HG02981 (cell line): ENCODE data around the gene COG5.
"Not testable (repeated sequence)": the region's sequence is repeated elsewhere in the genome, so short reads cannot be mapped to it uniquely, and the experiment has no call there.

ENCODE experiments used
- ATAC-seq: cut with Tn5 transposase; IDR thresholded peaks from one replicate; pipeline ENCODE4 v1.9.1; 2021; ENCODE audit warnings: mild to moderate bottlenecking, moderate library complexity; ENCODE audit not compliant: unreplicated experiment

COG5 gene

DNA sequence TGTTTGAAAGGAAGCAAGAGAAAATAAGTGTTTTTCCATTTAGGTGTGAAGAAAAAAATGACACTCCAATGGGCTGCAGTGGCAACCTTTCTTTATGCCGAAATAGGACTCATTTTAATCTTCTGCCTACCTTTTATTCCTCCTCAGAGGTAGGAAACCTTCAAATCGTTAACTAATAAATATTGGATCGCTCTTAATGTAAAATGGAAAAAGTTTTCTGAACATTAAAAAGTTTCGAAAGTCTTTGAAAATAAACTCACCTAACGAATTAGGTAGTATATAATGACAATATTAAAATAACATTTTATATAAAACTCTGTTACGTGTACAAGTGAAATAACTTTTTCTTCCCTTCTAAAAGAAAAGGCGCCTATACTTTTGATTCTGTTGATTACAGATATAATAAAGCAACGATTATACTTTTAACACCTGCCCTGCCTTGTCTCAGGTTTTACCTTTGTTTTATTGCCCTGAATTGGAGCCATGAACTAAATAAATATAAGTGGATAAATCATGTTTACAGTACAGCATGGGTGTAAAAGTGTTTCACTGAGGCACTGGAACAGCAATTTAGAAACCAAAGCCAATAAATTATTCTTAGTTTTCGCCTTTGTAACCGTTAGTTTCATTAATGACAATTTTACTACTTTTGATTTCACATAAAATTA, 17.1 kb upstream of the COG5 start:
- no peak for ATAC-seq

GRCh38 chr7:107579885-107580715, 16.4 kb upstream of the COG5 start, which contains the start of gene BCAP29:
Gene BCAP29 (plus strand): TSS chr7:107580246. CDS start chr7:107580773, 527 bp downstream.
- peak; percentile 88 for ATAC-seq

DNA sequence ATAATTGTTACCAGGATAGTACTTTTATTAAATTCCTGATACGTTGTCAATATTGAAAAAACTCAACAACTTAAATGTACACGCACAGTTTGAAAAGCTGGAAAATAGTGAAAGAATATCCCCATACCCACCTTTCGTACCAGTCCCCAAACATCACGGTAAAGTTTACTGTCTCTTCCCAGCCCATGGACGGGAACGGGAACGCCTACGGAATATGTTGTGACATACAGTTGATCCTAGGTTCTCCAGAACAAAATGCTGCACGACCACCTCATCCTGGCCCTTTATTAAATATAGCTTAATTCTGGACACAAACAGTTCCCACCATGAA, 15.8 kb upstream of the COG5 start:
- ATAC-seq, result no peak

GRCh38 chr7:107573537-107573936, 9.8 kb upstream of the COG5 start:
- no peak for ATAC-seq

DNA sequence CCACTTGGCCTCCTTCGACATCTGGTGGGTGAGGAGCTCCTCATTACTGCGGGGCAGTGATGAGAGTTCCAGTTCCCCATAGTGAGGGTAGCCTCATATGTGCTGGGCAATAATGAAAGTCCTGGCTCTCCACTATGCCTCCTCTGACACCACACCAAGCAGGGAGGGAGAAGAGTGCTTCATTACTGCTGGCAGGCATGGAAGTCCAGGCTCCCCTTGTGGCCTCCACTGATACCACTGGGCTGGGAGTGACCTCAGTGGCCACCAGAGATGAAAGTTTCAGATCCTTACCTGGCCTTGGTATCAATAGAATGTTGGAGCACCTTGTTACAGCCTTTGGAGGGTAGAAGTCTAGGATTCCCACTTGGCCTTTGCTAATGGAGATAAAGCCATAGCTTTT, 6.6 kb upstream of the COG5 start:
- ATAC-seq, result no peak

GRCh38 chr7:107564553-107565298, 1.0 kb upstream of the COG5 start:
- no peak for ATAC-seq

DNA sequence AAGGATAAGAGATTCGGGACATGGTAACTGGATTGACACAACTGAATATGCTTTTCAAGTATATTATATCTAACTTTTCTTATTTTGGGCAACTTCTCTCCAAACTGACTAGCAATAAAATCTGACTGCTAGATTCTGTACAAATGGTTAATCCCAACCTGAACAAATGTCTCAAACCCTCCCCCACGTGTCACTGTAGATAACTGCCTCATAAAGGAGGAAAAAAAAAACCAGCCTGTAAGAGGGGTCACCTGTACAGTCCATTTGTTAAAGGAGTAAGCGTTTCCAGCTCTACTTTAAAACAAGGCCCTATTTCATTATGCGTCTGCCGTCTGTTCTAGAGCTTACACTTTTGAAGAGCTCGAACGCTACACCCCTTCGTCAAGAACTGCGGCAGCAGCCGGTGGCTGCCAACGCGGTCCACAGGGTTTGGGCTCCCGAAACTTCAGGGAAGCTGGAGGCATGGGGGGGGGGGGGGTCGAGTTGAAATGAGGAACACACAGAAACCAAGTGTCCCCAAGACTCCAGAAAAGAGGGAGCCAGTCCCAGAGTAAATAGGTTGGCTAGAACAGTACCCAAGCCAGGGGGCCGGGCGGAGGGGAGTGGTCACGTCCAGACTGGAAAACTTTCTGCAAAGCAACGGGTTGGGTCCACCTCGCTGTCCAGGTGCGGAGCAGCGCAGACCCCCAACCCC, 492 bp downstream of the COG5 start:
- ATAC-seq, result peak; percentile 42

GRCh38 chr7:107560898-107561516, 2.7 kb downstream of the COG5 start:
- ATAC-seq, result no peak

DNA sequence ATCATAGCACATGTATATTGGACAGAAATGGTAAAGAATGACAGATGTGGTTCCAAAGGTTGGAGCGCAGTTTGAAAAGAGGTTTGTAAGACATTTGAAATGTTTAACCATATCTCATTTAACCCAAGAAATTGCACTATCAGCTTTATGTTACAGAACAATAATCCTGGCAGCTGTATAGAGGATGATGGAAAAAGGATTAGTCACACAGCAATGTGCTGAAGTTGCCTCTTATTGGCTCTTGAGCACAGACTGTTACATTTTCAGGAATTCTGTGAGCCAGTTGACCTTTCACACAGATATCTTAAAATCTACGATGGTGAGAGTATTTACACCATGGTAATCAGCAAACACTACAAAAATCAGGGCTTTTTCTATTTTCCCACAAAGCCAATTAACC, 3.9 kb downstream of the COG5 start:
- no peak for ATAC-seq

- no peak for ATAC-seq
Observed at GRCh38 chr7:107555893-107556292, 7.8 kb downstream of the COG5 start.

DNA sequence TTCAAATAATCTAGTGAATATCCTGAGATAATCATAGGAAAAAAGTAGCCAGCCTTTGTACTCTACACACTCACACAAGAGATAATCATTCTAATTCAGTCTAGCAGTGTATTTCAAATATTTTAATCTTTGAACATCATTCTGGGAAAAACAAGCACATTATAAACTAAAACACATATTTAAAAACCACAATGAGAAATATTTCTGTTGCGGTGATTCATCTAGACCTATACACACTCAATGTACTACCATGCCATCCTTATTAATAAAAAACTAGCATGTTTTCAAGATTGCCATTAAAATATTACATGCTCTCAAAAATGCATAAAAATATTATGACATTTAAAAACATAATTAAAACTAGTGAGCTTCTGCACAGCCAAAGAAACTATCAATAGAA, 11.8 kb downstream of the COG5 start:
- ATAC-seq, result no peak

DNA sequence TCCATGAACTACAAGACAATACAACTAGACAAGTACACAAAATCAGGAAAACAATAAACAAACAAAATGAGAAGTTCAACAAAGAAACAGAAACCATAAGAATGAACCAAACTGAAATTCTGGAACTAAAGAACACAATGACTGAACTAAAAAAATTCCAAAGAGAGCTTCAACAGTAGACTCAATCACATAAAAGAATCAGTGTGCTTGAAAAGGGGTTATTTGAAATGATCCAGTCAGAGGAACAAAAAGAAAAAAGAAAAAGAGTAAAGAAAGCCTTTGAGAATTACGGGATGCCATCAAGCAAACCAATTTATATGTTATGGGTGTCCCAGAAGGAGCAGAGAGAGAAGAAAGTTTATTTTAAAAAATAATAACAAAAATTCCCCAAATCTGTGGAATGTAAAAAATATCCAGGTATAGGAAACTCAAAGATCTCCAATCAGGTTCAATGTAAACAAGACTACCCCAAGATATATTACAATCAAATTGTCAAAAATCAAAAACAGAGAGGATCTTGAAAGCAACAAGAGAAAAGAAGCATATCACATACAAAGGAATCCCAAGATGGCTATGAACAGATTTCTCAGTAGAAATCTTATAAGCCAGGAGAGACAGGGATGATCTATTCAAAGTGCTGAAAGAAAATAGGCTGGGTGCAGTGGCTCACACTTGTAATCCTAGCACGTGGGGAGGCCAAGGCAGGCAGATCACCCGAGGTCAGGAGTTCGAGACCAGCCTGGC, 18.7 kb downstream of the COG5 start:
- no peak for ATAC-seq

GRCh38 chr7:107543338-107543993, 20.3 kb downstream of the COG5 start:
- ATAC-seq, result no peak

DNA sequence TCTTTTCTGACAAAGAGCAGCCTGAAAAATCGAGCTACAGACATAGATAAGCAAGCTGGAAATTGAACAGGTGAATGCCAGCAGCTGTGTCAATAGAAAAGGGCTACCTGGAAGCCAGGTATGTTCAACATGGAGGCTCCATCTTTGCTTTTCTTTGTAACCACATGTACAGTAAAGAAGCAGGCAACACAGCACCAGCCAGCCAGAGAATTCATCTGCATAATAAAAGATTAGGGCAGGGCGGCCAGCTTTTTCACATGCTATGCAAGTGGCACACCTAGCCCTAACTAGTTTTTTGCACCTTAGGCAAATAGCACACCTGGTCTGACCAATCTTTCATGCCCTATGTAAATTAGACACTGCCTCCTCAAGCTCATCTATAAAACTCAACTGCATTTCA, 25.7 kb downstream of the COG5 start:
- ATAC-seq, result no peak

DNA sequence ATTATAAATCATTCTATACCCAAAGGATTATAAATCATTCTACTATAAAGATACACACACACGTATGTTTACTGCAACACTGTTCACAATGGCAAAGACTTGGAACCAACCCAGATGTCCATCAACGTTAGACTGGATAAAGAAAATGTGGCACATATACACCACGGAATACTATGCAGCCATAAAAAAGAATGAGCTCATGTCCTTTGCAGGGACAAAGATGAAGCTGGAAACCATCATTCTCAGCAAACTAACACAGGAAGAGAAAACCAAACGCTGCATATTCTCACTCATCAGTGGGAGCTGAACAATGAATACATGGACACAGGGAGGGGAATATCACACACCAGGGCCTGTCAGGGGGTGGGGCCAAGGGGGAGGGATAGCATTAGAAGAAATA, 26.5 kb downstream of the COG5 start:
- not testable (repeated sequence) for ATAC-seq

- ATAC-seq, result no peak
Observed at GRCh38 chr7:107534139-107534538, 29.6 kb downstream of the COG5 start.

- ATAC-seq, result no peak
Observed at GRCh38 chr7:107530751-107531150, 33.0 kb downstream of the COG5 start.

DNA sequence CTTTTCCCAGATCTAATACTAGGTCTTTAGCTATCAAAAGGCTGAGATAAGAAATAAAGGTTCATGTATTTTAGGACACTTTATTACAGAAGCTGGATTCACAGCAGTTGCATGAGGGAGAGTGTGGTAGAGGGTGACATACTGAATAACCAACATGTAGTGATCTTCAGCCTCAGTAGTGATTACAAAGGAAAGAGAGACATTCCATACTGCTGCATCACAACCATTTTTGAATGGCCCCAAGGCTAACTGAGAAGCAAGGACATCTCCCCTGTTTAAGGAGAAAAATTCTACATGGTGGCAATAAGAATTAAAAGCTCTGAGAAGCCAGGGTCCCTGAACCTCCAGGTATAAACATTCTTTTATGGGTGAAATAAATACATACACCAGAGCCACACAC, 35.3 kb downstream of the COG5 start:
- no peak for ATAC-seq

GRCh38 chr7:107527196-107527595, 36.5 kb downstream of the COG5 start:
- no peak for ATAC-seq

- ATAC-seq, result no peak
Observed at GRCh38 chr7:107526672-107527071, 37.0 kb downstream of the COG5 start.
